HepG2 (cell line): ENCODE results near the gene KHK. TPM values are rescaled to one million over a fixed set of nuclear protein-coding genes. Genes with fewer than 3 reads are reported as not detected.

Experiments
- EED ChIP-seq: sonication (generic); formaldehyde crosslinking; IDR thresholded peaks from 2 replicates; pipeline ENCODE4 v1.5.0; 2020; ENCODE audit warnings: mild to moderate bottlenecking, missing genetic modification reagents
- FOXO1 ChIP-seq: sonication (generic); formaldehyde crosslinking; IDR thresholded peaks from 2 replicates; pipeline ENCODE4 v1.4.0; 2020; ENCODE audit warnings: missing genetic modification reagents
- KDM2A ChIP-seq: sonication (generic); formaldehyde crosslinking; IDR thresholded peaks from 2 replicates; pipeline ENCODE4 v1.4.0; 2020; ENCODE audit warnings: low read depth, missing genetic modification reagents, borderline replicate concordance
- NONO ChIP-seq, 2 experiments: fragments of 450-650 bp in 1 of 2; sonication (generic) in 1 of 2; formaldehyde crosslinking in 1 of 2; IDR thresholded peaks in 1 of 2; conservative IDR thresholded peaks in 1 of 2; 2 replicates each; pipeline versions ENCODE4 v1.6.1 to v1.8.0; 2017 to 2022; ENCODE audit warnings: mild to moderate bottlenecking in 1 of 2, missing genetic modification reagents in 1 of 2, moderate library complexity in 1 of 2
- POLR2G ChIP-seq: fragments of 200-400 bp; formaldehyde crosslinking; IDR thresholded peaks from 2 replicates; pipeline ENCODE4 v1.6.1; 2018; ENCODE audit warnings: mild to moderate bottlenecking, low read depth, low read length, moderate library complexity
- RBM22 ChIP-seq: fragments of 200-400 bp; formaldehyde crosslinking; optimal IDR thresholded peaks from 2 replicates; pipeline ENCODE3; 2017; ENCODE audit warnings: mild to moderate bottlenecking, low read length, moderate library complexity
- TGIF2 ChIP-seq: IDR thresholded peaks from 2 replicates; pipeline ENCODE4 v1.6.1; 2016; ENCODE audit warnings: control low read depth, missing compliant biosample characterization
- ZBTB7A ChIP-seq: sonication (generic); formaldehyde crosslinking; IDR thresholded peaks from 2 replicates; pipeline ENCODE4 v1.8.0; 2022; ENCODE audit warnings: mild to moderate bottlenecking, missing genetic modification reagents
- ZFX ChIP-seq: sonication (generic); formaldehyde crosslinking; IDR thresholded peaks from 2 replicates; pipeline ENCODE4 v1.4.0; 2020; ENCODE audit warnings: mild to moderate bottlenecking, low read depth, missing genetic modification reagents, moderate library complexity
- ZNF263 ChIP-seq: sonication (generic); formaldehyde crosslinking; IDR thresholded peaks from 2 replicates; pipeline ENCODE4 v1.4.0; 2020; ENCODE audit warnings: missing genetic modification reagents
- ZNF274 ChIP-seq: sonication (generic); formaldehyde crosslinking; IDR thresholded peaks from 2 replicates; pipeline ENCODE4 v1.5.1; 2020; ENCODE audit warnings: mild to moderate bottlenecking, missing genetic modification reagents
- ZNF326 ChIP-seq: sonication (generic); formaldehyde crosslinking; IDR thresholded peaks from 2 replicates; pipeline ENCODE4 v1.4.0; 2020; ENCODE audit warnings: missing genetic modification reagents, borderline replicate concordance
- polyA plus RNA-seq, 8 experiments: library from polyadenylated mRNA; depleted of rRNA in 3 of 8; stranded (reverse) in 7 of 8; unstranded in 1 of 8; fragments of >200 nt; fragmentation: Illumina TruSeq in 4 of 8; extraction: Trizol in 4 of 8; gene quantifications; 2 replicates each; pipeline versions ENCODE4 v1.2.1 to v1.2.3, GENCODE V29; 2011 to 2016; ENCODE audit warnings: low read depth in 4 of 8, missing spikeins in 1 of 8, mixed read lengths in 1 of 8; ENCODE audit not compliant: insufficient read depth in 1 of 8
- total RNA-seq, 5 experiments: library from RNA; depleted of rRNA; stranded (reverse); fragments of >200 nt; fragmentation: Illumina TruSeq; extraction: Trizol; gene quantifications; 2 replicates each; pipeline ENCODE4 v1.2.3, GENCODE V29; 2016; ENCODE audit warnings: low read depth in 1 of 5
- TF ChIP-seq, protein P1 (sequence below): sonication (generic); formaldehyde crosslinking; IDR thresholded peaks from 2 replicates; pipeline ENCODE4 v1.4.0; 2020; ENCODE audit warnings: missing genetic modification reagents; ENCODE audit errors: not compliant biosample characterization
- TF ChIP-seq, protein P2 (sequence below): sonication (generic); formaldehyde crosslinking; IDR thresholded peaks from one replicate; pipeline ENCODE4 v1.5.1; 2020; ENCODE audit warnings: mild to moderate bottlenecking, missing genetic modification reagents; ENCODE audit errors: not compliant biosample characterization

Gene KHK
- total and polyA plus RNA-seq, 2 of the 13 experiments (the other 11 are each of a cell fraction or from before 2014, with no cell fraction given): 40.9 to 99.2 TPM

DNA sequence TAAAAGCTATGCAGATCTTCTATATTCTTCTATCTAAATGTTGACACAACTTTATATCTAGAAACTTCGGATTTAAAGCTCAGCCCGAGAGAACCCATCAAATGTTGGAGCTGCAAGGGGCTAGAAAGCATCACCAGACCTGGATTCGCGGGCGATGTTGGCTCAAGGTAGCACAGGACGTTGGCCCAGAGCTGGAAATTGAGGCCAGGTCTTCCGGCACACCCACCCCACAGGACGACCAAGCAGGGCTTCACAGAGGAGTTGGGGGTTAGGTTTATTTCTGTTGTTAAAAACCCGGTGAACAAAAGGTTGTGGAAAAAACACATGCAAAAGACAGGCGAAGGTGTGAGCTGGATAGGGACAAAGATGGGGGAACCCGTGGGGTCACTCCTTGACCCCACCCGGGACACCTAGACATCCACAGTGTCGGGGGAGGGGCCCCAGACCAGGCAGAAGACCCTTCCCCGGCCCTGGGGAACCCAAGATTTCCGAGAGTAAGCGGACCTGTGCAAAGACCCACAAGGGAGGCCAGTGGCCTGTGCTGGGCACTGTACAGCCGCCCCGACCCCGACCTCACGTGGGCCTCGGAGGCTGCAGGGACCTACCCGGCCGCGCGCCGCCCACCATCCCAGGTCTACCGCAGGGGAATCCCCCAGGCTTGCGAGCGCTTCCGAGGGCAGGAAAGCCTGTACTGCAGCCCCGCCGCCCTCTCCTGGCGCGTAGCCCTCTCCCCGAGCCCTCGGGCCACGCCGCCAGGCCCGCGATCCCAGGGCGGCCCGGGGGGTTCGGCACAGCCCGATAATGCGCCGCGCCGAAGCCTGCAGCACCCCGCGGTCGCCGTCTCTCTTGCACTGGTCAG is 36.9 kb upstream of the KHK start (continued):
- TF ChIP-seq, protein P1, sequence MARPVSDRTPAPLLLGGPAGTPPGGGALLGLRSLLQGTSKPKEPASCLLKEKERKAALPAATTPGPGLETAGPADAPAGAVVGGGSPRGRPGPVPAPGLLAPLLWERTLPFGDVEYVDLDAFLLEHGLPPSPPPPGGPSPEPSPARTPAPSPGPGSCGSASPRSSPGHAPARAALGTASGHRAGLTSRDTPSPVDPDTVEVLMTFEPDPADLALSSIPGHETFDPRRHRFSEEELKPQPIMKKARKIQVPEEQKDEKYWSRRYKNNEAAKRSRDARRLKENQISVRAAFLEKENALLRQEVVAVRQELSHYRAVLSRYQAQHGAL: peak; percentile 51
- no peak for TF ChIP-seq TGIF2 (CRISPR knock-in tag)
- no peak for TF ChIP-seq RBM22
- TF ChIP-seq ZFX (CRISPR knock-in tag): no peak; the same call in 1 of the 2 replicates
- TF ChIP-seq NONO (IDR thresholded peaks at IDR 0.05): no peak
- TF ChIP-seq NONO (CRISPR knock-in tag; conservative IDR thresholded peaks at IDR 0.05): peak; percentile 60; the same call in 1 of the 2 replicates
- no peak for TF ChIP-seq FOXO1 (CRISPR knock-in tag)
- TF ChIP-seq POLR2G: no peak
- TF ChIP-seq, protein P2, sequence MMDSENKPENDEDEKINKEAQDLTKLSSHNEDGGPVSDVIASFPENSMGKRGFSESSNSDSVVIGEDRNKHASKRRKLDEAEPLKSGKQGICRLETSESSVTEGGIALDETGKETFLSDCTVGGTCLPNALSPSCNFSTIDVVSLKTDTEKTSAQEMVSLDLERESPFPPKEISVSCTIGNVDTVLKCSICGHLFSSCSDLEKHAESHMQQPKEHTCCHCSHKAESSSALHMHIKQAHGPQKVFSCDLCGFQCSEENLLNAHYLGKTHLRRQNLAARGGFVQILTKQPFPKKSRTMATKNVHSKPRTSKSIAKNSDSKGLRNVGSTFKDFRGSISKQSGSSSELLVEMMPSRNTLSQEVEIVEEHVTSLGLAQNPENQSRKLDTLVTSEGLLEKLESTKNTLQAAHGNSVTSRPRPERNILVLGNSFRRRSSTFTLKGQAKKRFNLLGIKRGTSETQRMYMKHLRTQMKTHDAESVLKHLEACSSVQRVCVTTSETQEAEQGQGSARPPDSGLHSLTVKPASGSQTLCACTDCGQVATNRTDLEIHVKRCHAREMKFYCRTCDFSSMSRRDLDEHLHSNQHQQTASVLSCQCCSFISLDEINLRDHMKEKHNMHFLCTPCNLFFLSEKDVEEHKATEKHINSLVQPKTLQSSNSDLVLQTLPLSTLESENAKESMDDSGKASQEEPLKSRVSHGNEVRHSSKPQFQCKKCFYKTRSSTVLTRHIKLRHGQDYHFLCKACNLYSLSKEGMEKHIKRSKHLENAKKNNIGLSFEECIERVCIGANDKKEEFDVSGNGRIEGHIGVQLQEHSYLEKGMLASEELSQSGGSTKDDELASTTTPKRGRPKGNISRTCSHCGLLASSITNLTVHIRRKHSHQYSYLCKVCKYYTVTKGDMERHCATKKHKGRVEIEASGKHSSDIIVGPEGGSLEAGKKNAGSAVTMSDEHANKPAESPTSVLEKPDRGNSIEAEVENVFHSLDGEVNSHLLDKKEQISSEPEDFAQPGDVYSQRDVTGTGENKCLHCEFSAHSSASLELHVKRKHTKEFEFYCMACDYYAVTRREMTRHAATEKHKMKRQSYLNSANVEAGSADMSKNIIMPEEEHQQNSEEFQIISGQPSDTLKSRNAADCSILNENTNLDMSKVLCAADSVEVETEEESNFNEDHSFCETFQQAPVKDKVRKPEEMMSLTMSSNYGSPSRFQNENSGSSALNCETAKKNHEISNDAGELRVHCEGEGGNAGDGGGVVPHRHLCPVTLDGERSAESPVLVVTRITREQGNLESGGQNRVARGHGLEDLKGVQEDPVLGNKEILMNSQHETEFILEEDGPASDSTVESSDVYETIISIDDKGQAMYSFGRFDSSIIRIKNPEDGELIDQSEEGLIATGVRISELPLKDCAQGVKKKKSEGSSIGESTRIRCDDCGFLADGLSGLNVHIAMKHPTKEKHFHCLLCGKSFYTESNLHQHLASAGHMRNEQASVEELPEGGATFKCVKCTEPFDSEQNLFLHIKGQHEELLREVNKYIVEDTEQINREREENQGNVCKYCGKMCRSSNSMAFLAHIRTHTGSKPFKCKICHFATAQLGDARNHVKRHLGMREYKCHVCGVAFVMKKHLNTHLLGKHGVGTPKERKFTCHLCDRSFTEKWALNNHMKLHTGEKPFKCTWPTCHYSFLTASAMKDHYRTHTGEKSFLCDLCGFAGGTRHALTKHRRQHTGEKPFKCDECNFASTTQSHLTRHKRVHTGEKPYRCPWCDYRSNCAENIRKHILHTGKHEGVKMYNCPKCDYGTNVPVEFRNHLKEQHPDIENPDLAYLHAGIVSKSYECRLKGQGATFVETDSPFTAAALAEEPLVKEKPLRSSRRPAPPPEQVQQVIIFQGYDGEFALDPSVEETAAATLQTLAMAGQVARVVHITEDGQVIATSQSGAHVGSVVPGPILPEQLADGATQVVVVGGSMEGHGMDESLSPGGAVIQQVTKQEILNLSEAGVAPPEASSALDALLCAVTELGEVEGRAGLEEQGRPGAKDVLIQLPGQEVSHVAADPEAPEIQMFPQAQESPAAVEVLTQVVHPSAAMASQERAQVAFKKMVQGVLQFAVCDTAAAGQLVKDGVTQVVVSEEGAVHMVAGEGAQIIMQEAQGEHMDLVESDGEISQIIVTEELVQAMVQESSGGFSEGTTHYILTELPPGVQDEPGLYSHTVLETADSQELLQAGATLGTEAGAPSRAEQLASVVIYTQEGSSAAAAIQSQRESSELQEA: peak; percentile 78
- TF ChIP-seq ZBTB7A (CRISPR knock-in tag): no peak
- no peak for TF ChIP-seq ZNF274 (CRISPR knock-in tag)
- TF ChIP-seq ZNF326: peak; percentile 32; the same call in 1 of the 2 replicates
- no peak for TF ChIP-seq KDM2A (CRISPR knock-in tag)
- no peak for TF ChIP-seq ZNF263 (CRISPR knock-in tag)
- TF ChIP-seq EED (CRISPR knock-in tag): no peak
